ENCODE results near the gene SHE.

GRCh38 chr1:154539486-154540483 is 37.6 kb upstream of the SHE start:
- no peak for TF ChIP-seq ATF2 (CRISPR knock-in tag; IDR thresholded peaks at IDR 0.05; ENCODE audit: borderline replicate concordance, low read depth)
- TF ChIP-seq CTCF (IDR thresholded peaks at IDR 0.05) = no peak
- TF ChIP-seq MLX (CRISPR knock-in tag; IDR thresholded peaks at IDR 0.05) = no peak
- no peak for TF ChIP-seq E2F5 (CRISPR knock-in tag; IDR thresholded peaks at IDR 0.05)
- TF ChIP-seq EMX1 (CRISPR knock-in tag; IDR thresholded peaks at IDR 0.05) = no peak
- TF ChIP-seq USF1 (CRISPR knock-in tag; IDR thresholded peaks at IDR 0.05) = no peak
- TF ChIP-seq ZNF121 (CRISPR knock-in tag; IDR thresholded peaks at IDR 0.05) = no peak
